ENCODE data around the gene TMEM184C.

DNA sequence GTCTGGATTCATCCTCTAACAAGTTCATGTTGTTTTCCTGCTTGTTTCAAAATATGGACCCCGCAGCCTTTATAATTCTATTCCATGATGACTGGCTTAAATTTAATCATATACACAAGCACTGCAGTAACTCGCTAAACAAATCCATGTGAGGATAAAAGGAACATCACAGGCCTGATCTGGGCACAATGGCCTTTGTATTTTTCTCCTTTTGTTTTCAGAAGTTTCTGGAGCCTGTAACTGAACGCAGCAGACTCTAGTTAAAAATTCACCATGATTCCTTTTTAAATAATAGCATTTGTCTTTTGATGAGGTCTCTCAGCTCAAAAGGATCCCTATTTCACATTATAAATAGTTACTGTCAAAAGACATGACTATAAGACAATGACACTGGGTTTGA, 30.2 kb upstream of the TMEM184C start:
- TF ChIP-seq, protein P1, sequence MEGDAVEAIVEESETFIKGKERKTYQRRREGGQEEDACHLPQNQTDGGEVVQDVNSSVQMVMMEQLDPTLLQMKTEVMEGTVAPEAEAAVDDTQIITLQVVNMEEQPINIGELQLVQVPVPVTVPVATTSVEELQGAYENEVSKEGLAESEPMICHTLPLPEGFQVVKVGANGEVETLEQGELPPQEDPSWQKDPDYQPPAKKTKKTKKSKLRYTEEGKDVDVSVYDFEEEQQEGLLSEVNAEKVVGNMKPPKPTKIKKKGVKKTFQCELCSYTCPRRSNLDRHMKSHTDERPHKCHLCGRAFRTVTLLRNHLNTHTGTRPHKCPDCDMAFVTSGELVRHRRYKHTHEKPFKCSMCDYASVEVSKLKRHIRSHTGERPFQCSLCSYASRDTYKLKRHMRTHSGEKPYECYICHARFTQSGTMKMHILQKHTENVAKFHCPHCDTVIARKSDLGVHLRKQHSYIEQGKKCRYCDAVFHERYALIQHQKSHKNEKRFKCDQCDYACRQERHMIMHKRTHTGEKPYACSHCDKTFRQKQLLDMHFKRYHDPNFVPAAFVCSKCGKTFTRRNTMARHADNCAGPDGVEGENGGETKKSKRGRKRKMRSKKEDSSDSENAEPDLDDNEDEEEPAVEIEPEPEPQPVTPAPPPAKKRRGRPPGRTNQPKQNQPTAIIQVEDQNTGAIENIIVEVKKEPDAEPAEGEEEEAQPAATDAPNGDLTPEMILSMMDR (IDR thresholded peaks at IDR 0.05): no peak
- TF ChIP-seq POLR2A (IDR thresholded peaks at IDR 0.05): no peak
